GM23338 (cell line): ENCODE results near the gene KLK15. TPM values are rescaled to one million over a fixed set of nuclear protein-coding genes. Genes with fewer than 3 reads are reported as not detected.

Source experiments
- ATAC-seq: fragments of 200-7000 bp; cut with Tn5 transposase; 3 replicates; pipeline ENCODE4 v1.9.1; 2020
- DNase-seq: peaks from one replicate; pipeline ENCODE4 v3.0.0-alpha.2; 2015; ENCODE audit warnings: low spot score
- H2AFZ ChIP-seq: fragments of 200-600 bp; sonication (generic); 2 replicates; pipeline ENCODE4 v1.8.0; 2016; ENCODE audit warnings: antibody characterized with exemption, mild to moderate bottlenecking, moderate library complexity
- H3F3A ChIP-seq: fragments of 200-600 bp; sonication (generic); replicated peaks from 2 replicates; pipeline ENCODE4 v1.8.0; 2017; ENCODE audit warnings: antibody characterized with exemption, mixed run types, low read depth
- H3K27ac ChIP-seq: fragments of 200-600 bp; sonication (generic); 2 replicates; pipeline ENCODE4 v1.6.1; 2016; ENCODE audit warnings: low read depth
- H3K27me3 ChIP-seq: fragments of 200-600 bp; sonication (generic); 2 replicates; pipeline ENCODE4 v1.8.0; 2016; ENCODE audit warnings: mild to moderate bottlenecking, mixed run types, moderate library complexity; ENCODE audit not compliant: insufficient read depth
- H3K36me3 ChIP-seq: fragments of 200-600 bp; sonication (generic); 2 replicates; pipeline ENCODE4 v1.8.0; 2016; ENCODE audit warnings: mild to moderate bottlenecking; ENCODE audit not compliant: insufficient read depth
- H3K4me1 ChIP-seq: fragments of 200-600 bp; sonication (generic); 2 replicates; pipeline ENCODE4 v1.8.0; 2016; ENCODE audit warnings: mild to moderate bottlenecking, moderate library complexity; ENCODE audit not compliant: insufficient read depth
- H3K4me2 ChIP-seq: fragments of 200-600 bp; sonication (generic); 2 replicates; pipeline ENCODE4 v1.7.1; 2017; ENCODE audit warnings: mixed run types
- H3K4me3 ChIP-seq: fragments of 200-600 bp; sonication (generic); 2 replicates; pipeline ENCODE4 v1.6.1; 2016; ENCODE audit warnings: mixed run types
- H3K79me2 ChIP-seq: fragments of 200-600 bp; sonication (generic); replicated peaks from 2 replicates; pipeline ENCODE4 v1.8.0; 2017; ENCODE audit warnings: mild to moderate bottlenecking; ENCODE audit not compliant: insufficient read depth
- H3K9me2 ChIP-seq: fragments of 200-600 bp; sonication (generic); 2 replicates; pipeline ENCODE4 v1.8.0; 2017; ENCODE audit not compliant: insufficient read depth
- H4K20me1 ChIP-seq: fragments of 200-600 bp; sonication (generic); replicated peaks from 2 replicates; pipeline ENCODE4 v1.8.0; 2017; ENCODE audit warnings: mild to moderate bottlenecking; ENCODE audit not compliant: insufficient read depth
- H3K27ac Mint-ChIP-seq: 2 replicates; pipeline ENCODE4 v1.8.0; 2020; ENCODE audit warnings: inconsistent platforms, mild to moderate bottlenecking, moderate library complexity, mixed read lengths
- H3K27me3 Mint-ChIP-seq: 3 replicates; pipeline ENCODE4 v1.8.0; 2022; ENCODE audit warnings: low read depth, mild to moderate bottlenecking, moderate library complexity, mixed read lengths, inconsistent platforms; ENCODE audit not compliant: insufficient read depth, poor library complexity
- H3K36me3 Mint-ChIP-seq: 3 replicates; pipeline ENCODE4 v1.8.0; 2021; ENCODE audit warnings: low read depth, mild to moderate bottlenecking, inconsistent platforms, moderate library complexity, mixed read lengths
- H3K4me1 Mint-ChIP-seq: 3 replicates; pipeline ENCODE4 v1.8.0; 2020; ENCODE audit warnings: mild to moderate bottlenecking, inconsistent platforms, mixed read lengths
- H3K4me3 Mint-ChIP-seq: 3 replicates; pipeline ENCODE4 v1.8.0; 2021; ENCODE audit warnings: moderate library complexity, mild to moderate bottlenecking, inconsistent platforms, mixed read lengths
- H3K9me3 Mint-ChIP-seq: 3 replicates; pipeline ENCODE4 v1.8.0; 2020; ENCODE audit warnings: moderate library complexity, mild to moderate bottlenecking, inconsistent platforms, mixed read lengths
- CREB1 ChIP-seq: fragments of 250-450 bp; sonication (Bioruptor Pico); IDR thresholded peaks from 2 replicates; pipeline ENCODE4 v1.5.0; 2020; ENCODE audit warnings: low read depth, mild to moderate bottlenecking, moderate library complexity
- EZH2 ChIP-seq: fragments of 200-600 bp; sonication (generic); IDR thresholded peaks from one replicate; pipeline ENCODE4 v1.8.0; 2017; ENCODE audit warnings: antibody characterized with exemption, mild to moderate bottlenecking, low read depth; ENCODE audit not compliant: unreplicated experiment
- EZH2phosphoT487 ChIP-seq: fragments of 200-600 bp; sonication (generic); IDR thresholded peaks from one replicate; pipeline ENCODE4 v1.8.1; 2018; ENCODE audit warnings: antibody characterized with exemption; ENCODE audit not compliant: unreplicated experiment
- JUNB ChIP-seq: IDR thresholded peaks from one replicate; pipeline ENCODE4 v1.6.1; 2016; ENCODE audit warnings: antibody characterized with exemption; ENCODE audit not compliant: unreplicated experiment
- NANOG ChIP-seq: IDR thresholded peaks from 2 replicates; pipeline ENCODE4 v1.6.1; 2016; ENCODE audit warnings: antibody characterized with exemption, borderline replicate concordance
- POLR2AphosphoS5 ChIP-seq: IDR thresholded peaks from 2 replicates; pipeline ENCODE4 v1.6.1; 2016; ENCODE audit warnings: antibody characterized with exemption, low read depth
- STAT1 ChIP-seq: IDR thresholded peaks from one replicate; pipeline ENCODE4 v1.6.1; 2016; ENCODE audit warnings: antibody characterized with exemption; ENCODE audit not compliant: unreplicated experiment
- ZNF114 ChIP-seq: fragments of 250-450 bp; sonication (Bioruptor Pico); IDR thresholded peaks from 2 replicates; pipeline ENCODE4 v1.5.0; 2020; ENCODE audit warnings: mild to moderate bottlenecking, moderate library complexity
- ZNF331 ChIP-seq: fragments of 250-450 bp; sonication (Bioruptor Pico); IDR thresholded peaks from 2 replicates; pipeline ENCODE4 v1.5.0; 2020; ENCODE audit warnings: low read depth, mild to moderate bottlenecking, moderate library complexity
- polyA plus RNA-seq: library from polyadenylated mRNA; unstranded; fragments of >200 nt; fragmentation: Nextera tagmentation; extraction: Ambion mirVana; gene quantifications from 2 replicates; pipeline ENCODE4 v1.2.1, GENCODE V29; 2016
- total RNA-seq: library from RNA; depleted of rRNA; stranded (reverse); fragments of >200 nt; shearing (Covaris generic); gene quantifications from 2 replicates; pipeline ENCODE4 v1.2.3, GENCODE V29; 2014
- TF ChIP-seq, protein P1 (sequence below): fragments of 250-450 bp; sonication (Bioruptor Pico); IDR thresholded peaks from 2 replicates; pipeline ENCODE4 v1.5.0; 2020; ENCODE audit warnings: mild to moderate bottlenecking, moderate library complexity
- TF ChIP-seq, protein P2 (sequence below): IDR thresholded peaks from one replicate; pipeline ENCODE4 v1.6.1; 2018; ENCODE audit warnings: antibody characterized with exemption; ENCODE audit not compliant: unreplicated experiment
- TF ChIP-seq, protein P3 (sequence below): IDR thresholded peaks from 2 replicates; pipeline ENCODE4 v1.6.1; 2016; ENCODE audit warnings: antibody characterized with exemption
- TF ChIP-seq, protein P4 (sequence below), 2 experiments: fragments of 200-600 bp in 1 of 2; sonication (generic) in 1 of 2; conservative IDR thresholded peaks; 2 replicates each; pipeline versions ENCODE4 v1.5.1 to v1.6.1; 2016 to 2017; ENCODE audit warnings: antibody characterized with exemption in 2 of 2, low read depth in 2 of 2, mild to moderate bottlenecking in 2 of 2, moderate library complexity in 1 of 2

The KLK15 gene
- total and polyA plus RNA-seq, 2 experiments from 2014 or later, result not detected

DNA sequence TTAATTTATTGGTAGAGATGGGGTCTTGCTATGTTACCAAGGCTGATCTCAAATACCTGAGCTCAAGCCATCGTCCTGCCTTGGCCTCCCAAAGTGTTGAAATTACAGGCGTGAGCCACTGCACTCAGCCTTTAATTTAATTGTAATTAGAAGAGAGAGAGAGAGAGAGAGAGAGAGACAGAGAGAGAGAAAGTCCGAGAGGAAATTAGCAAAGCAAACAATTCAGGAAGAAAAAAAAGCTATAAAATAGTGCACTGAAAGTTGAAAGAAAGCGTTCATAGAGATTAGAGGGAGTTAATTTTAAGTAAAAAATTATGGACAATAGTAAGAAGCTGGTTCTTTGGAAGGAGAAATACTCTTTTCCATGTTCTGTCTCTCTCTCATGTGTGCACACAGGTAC lies 56.1 kb downstream of the KLK15 start:
- DNase-seq (no peak), ATAC-seq (no peak)
- Histone ChIP-seq H3K27me3 (peaks cover 76% of the 10 kb centered on the region), H4K20me1 (no peaks in the 10 kb centered on the region), H3K4me3 (peak overlapping the region; percentile 37), H3F3A (peaks cover 4% of the 10 kb centered on the region), H3K79me2 (no peaks in the 10 kb centered on the region), H2AFZ (no peak overlapping the region), H3K9me2 (no peaks in the 10 kb centered on the region), H3K27ac (no peak overlapping the region), H3K36me3 (no peaks in the 10 kb centered on the region), H3K4me2 (peak overlapping the region; percentile 69), H3K4me1 (peaks cover 13% of the 10 kb centered on the region)
- no peak for TF ChIP-seq EZH2
- no peak for TF ChIP-seq STAT1
- no peak for TF ChIP-seq NANOG
- TF ChIP-seq POLR2AphosphoS5, result no peak
- no peak for TF ChIP-seq ZNF114 (CRISPR knock-in tag)
- no peak for TF ChIP-seq ZNF331 (CRISPR knock-in tag)
- TF ChIP-seq, protein P1, sequence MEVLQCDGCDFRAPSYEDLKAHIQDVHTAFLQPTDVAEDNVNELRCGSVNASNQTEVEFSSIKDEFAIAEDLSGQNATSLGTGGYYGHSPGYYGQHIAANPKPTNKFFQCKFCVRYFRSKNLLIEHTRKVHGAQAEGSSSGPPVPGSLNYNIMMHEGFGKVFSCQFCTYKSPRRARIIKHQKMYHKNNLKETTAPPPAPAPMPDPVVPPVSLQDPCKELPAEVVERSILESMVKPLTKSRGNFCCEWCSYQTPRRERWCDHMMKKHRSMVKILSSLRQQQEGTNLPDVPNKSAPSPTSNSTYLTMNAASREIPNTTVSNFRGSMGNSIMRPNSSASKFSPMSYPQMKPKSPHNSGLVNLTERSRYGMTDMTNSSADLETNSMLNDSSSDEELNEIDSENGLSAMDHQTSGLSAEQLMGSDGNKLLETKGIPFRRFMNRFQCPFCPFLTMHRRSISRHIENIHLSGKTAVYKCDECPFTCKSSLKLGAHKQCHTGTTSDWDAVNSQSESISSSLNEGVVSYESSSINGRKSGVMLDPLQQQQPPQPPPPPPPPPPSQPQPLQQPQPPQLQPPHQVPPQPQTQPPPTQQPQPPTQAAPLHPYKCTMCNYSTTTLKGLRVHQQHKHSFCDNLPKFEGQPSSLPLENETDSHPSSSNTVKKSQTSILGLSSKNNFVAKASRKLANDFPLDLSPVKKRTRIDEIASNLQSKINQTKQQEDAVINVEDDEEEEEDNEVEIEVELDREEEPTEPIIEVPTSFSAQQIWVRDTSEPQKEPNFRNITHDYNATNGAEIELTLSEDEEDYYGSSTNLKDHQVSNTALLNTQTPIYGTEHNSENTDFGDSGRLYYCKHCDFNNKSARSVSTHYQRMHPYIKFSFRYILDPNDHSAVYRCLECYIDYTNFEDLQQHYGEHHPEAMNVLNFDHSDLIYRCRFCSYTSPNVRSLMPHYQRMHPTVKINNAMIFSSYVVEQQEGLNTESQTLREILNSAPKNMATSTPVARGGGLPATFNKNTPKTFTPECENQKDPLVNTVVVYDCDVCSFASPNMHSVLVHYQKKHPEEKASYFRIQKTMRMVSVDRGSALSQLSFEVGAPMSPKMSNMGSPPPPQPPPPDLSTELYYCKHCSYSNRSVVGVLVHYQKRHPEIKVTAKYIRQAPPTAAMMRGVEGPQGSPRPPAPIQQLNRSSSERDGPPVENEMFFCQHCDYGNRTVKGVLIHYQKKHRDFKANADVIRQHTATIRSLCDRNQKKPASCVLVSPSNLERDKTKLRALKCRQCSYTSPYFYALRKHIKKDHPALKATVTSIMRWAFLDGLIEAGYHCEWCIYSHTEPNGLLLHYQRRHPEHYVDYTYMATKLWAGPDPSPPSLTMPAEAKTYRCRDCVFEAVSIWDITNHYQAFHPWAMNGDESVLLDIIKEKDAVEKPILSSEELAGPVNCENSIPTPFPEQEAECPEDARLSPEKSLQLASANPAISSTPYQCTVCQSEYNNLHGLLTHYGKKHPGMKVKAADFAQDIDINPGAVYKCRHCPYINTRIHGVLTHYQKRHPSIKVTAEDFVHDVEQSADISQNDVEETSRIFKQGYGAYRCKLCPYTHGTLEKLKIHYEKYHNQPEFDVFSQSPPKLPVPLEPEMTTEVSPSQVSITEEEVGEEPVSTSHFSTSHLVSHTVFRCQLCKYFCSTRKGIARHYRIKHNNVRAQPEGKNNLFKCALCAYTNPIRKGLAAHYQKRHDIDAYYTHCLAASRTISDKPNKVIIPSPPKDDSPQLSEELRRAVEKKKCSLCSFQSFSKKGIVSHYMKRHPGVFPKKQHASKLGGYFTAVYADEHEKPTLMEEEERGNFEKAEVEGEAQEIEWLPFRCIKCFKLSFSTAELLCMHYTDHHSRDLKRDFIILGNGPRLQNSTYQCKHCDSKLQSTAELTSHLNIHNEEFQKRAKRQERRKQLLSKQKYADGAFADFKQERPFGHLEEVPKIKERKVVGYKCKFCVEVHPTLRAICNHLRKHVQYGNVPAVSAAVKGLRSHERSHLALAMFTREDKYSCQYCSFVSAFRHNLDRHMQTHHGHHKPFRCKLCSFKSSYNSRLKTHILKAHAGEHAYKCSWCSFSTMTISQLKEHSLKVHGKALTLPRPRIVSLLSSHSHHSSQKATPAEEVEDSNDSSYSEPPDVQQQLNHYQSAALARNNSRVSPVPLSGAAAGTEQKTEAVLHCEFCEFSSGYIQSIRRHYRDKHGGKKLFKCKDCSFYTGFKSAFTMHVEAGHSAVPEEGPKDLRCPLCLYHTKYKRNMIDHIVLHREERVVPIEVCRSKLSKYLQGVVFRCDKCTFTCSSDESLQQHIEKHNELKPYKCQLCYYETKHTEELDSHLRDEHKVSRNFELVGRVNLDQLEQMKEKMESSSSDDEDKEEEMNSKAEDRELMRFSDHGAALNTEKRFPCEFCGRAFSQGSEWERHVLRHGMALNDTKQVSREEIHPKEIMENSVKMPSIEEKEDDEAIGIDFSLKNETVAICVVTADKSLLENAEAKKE (CRISPR knock-in tag), result no peak
- TF ChIP-seq CREB1, result no peak
- TF ChIP-seq, protein P2, sequence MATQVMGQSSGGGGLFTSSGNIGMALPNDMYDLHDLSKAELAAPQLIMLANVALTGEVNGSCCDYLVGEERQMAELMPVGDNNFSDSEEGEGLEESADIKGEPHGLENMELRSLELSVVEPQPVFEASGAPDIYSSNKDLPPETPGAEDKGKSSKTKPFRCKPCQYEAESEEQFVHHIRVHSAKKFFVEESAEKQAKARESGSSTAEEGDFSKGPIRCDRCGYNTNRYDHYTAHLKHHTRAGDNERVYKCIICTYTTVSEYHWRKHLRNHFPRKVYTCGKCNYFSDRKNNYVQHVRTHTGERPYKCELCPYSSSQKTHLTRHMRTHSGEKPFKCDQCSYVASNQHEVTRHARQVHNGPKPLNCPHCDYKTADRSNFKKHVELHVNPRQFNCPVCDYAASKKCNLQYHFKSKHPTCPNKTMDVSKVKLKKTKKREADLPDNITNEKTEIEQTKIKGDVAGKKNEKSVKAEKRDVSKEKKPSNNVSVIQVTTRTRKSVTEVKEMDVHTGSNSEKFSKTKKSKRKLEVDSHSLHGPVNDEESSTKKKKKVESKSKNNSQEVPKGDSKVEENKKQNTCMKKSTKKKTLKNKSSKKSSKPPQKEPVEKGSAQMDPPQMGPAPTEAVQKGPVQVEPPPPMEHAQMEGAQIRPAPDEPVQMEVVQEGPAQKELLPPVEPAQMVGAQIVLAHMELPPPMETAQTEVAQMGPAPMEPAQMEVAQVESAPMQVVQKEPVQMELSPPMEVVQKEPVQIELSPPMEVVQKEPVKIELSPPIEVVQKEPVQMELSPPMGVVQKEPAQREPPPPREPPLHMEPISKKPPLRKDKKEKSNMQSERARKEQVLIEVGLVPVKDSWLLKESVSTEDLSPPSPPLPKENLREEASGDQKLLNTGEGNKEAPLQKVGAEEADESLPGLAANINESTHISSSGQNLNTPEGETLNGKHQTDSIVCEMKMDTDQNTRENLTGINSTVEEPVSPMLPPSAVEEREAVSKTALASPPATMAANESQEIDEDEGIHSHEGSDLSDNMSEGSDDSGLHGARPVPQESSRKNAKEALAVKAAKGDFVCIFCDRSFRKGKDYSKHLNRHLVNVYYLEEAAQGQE, result no peak
- no peak for TF ChIP-seq JUNB
- no peak for TF ChIP-seq EZH2phosphoT487
- TF ChIP-seq, protein P3, sequence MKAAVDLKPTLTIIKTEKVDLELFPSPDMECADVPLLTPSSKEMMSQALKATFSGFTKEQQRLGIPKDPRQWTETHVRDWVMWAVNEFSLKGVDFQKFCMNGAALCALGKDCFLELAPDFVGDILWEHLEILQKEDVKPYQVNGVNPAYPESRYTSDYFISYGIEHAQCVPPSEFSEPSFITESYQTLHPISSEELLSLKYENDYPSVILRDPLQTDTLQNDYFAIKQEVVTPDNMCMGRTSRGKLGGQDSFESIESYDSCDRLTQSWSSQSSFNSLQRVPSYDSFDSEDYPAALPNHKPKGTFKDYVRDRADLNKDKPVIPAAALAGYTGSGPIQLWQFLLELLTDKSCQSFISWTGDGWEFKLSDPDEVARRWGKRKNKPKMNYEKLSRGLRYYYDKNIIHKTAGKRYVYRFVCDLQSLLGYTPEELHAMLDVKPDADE, result no peak
- TF ChIP-seq, protein P4, sequence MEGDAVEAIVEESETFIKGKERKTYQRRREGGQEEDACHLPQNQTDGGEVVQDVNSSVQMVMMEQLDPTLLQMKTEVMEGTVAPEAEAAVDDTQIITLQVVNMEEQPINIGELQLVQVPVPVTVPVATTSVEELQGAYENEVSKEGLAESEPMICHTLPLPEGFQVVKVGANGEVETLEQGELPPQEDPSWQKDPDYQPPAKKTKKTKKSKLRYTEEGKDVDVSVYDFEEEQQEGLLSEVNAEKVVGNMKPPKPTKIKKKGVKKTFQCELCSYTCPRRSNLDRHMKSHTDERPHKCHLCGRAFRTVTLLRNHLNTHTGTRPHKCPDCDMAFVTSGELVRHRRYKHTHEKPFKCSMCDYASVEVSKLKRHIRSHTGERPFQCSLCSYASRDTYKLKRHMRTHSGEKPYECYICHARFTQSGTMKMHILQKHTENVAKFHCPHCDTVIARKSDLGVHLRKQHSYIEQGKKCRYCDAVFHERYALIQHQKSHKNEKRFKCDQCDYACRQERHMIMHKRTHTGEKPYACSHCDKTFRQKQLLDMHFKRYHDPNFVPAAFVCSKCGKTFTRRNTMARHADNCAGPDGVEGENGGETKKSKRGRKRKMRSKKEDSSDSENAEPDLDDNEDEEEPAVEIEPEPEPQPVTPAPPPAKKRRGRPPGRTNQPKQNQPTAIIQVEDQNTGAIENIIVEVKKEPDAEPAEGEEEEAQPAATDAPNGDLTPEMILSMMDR (conservative IDR thresholded peaks at IDR 0.05; ENCODE audit: low read depth in 2 of 2), result no peak
- Mint-ChIP-seq H3K9me3 (peaks cover 97% of the 10 kb centered on the region), H3K4me3 (no peak overlapping the region), H3K4me1 (no peaks in the 10 kb centered on the region), H3K27me3 (peaks cover 10% of the 10 kb centered on the region), H3K36me3 (peaks cover 33% of the 10 kb centered on the region), H3K27ac (no peak overlapping the region)
